K562 (cell line): ENCODE results near the gene DYNLT2. TPM values are rescaled to one million over a fixed set of nuclear protein-coding genes. Genes with fewer than 3 reads are reported as not detected.

Experiments used
- SNRNP70 ChIP-seq: fragments of 200-400 bp; formaldehyde crosslinking; optimal IDR thresholded peaks from 2 replicates; pipeline ENCODE3; 2017; ENCODE audit warnings: low read depth, low read length
- TBP ChIP-seq: optimal IDR thresholded peaks from 2 replicates; pipeline ENCODE3; 2011; ENCODE audit warnings: low read depth, low read length, improper control_type of control experiment
- ZEB2 ChIP-seq: fragments of 450-650 bp; IDR thresholded peaks from 2 replicates; pipeline ENCODE4 v1.6.1; 2016
- ZNF589 ChIP-seq: fragments of 200-800 bp; sonication (Bioruptor generic); IDR thresholded peaks from 2 replicates; pipeline ENCODE4 v1.6.1; 2016; ENCODE audit warnings: low read depth, missing genetic modification characterization, missing compliant biosample characterization
- polyA plus RNA-seq, 8 experiments: library from polyadenylated mRNA; depleted of rRNA in 4 of 8; stranded (reverse) in 5 of 8; unstranded in 3 of 8; fragments of >200 nt; fragmentation: Nextera tagmentation in 2 of 8; fragmentation: Illumina TruSeq in 1 of 8; extraction: Ambion mirVana in 2 of 8; extraction: Trizol in 1 of 8; gene quantifications; 2 replicates each; pipeline versions ENCODE4 v1.2.1 to v1.2.3, GENCODE V29; 2011 to 2014; ENCODE audit warnings: inconsistent platforms in 1 of 8, missing spikeins in 1 of 8
- total RNA-seq, 7 experiments: library from RNA; depleted of rRNA in 6 of 7; stranded (reverse); fragments of >200 nt in 6 of 7; fragmentation: Illumina TruSeq in 2 of 7; extraction: Trizol in 2 of 7; gene quantifications; 2 replicates each; pipeline versions ENCODE4 v1.2.1 to v1.2.3, GENCODE V29; 2011 to 2021; ENCODE audit warnings: low replicate concordance in 1 of 7
- TF ChIP-seq, protein P1 (sequence below), 3 experiments: fragments of 200-800 bp in 1 of 3; fragments of 250-450 bp in 1 of 3; fragments of 450-650 bp in 1 of 3; sonication (Bioruptor Pico) in 1 of 3; sonication (Bioruptor generic) in 1 of 3; formaldehyde crosslinking in 1 of 3; IDR thresholded peaks; 2 replicates each; pipeline versions ENCODE4 v1.6.1 to v1.8.0; 2016 to 2022; ENCODE audit warnings: mild to moderate bottlenecking in 2 of 3, missing genetic modification characterization in 2 of 3, missing compliant biosample characterization in 1 of 3, moderate library complexity in 1 of 3
- TF ChIP-seq, protein P2 (sequence below): sonication (generic); IDR thresholded peaks from 2 replicates; pipeline ENCODE4 v1.6.1; 2016
- TF ChIP-seq, protein P3 (sequence below): IDR thresholded peaks from 2 replicates; pipeline ENCODE4 v1.6.1; 2016; ENCODE audit warnings: missing genetic modification characterization, missing compliant biosample characterization
- TF ChIP-seq, protein P4 (sequence below): IDR thresholded peaks from 2 replicates; pipeline ENCODE4 v1.6.1; 2014; ENCODE audit warnings: antibody characterized with exemption
- TF ChIP-seq, protein P5 (sequence below): sonication (generic); formaldehyde crosslinking; IDR thresholded peaks from 2 replicates; pipeline ENCODE4 v1.8.0; 2022; ENCODE audit warnings: mild to moderate bottlenecking, missing genetic modification reagents
- TF ChIP-seq, protein P6 (sequence below): sonication (generic); formaldehyde crosslinking; IDR thresholded peaks from 2 replicates; pipeline ENCODE4 v1.8.1; 2023; ENCODE audit warnings: mild to moderate bottlenecking, missing genetic modification reagents
- TF ChIP-seq, protein P7 (sequence below): sonication (generic); formaldehyde crosslinking; IDR thresholded peaks from 2 replicates; pipeline ENCODE4 v1.9.0; 2022; ENCODE audit warnings: mild to moderate bottlenecking, missing genetic modification reagents

DYNLT2 gene
- total and polyA plus RNA-seq, 9 of the 15 experiments (the other 6 are each of a cell fraction or from before 2014, with no cell fraction given): 2.0 to 12.8 (median 6.3) TPM

DNA sequence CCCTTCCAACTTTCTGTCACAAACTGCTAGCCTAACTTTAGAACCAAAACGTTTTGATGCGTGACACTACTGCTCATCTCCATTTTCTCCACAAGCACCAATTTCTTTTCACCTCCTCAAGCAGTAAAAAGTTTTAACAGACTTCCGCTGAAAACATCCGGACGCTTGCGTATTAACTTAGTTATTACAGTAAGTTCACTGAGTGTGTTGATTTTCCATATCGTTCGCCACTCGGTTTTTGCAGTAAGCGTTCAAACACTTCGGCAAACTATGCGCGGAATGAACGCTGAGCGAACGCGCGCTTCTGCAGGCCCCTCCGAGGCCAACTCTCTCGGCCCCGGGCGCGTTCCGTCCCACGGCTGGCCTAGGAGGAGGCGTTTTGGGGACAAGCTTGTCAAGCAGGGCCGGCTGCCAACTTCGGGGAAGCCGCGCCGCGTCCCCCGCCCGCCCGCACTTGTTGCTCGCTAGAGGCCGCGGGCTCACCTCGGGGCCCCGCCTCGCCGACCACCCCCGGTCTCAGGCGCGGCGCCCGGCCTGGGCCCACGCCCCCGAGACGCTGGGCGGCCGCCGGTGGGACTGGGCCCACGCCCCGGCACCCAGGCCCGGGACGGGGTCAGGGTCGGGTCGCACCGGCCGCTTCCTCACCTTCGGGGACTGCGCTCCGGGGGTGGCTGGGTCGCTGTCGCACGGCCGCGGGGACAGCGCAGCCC lies 28.0 kb downstream of the DYNLT2 start (continued):
- TF ChIP-seq, protein P1, sequence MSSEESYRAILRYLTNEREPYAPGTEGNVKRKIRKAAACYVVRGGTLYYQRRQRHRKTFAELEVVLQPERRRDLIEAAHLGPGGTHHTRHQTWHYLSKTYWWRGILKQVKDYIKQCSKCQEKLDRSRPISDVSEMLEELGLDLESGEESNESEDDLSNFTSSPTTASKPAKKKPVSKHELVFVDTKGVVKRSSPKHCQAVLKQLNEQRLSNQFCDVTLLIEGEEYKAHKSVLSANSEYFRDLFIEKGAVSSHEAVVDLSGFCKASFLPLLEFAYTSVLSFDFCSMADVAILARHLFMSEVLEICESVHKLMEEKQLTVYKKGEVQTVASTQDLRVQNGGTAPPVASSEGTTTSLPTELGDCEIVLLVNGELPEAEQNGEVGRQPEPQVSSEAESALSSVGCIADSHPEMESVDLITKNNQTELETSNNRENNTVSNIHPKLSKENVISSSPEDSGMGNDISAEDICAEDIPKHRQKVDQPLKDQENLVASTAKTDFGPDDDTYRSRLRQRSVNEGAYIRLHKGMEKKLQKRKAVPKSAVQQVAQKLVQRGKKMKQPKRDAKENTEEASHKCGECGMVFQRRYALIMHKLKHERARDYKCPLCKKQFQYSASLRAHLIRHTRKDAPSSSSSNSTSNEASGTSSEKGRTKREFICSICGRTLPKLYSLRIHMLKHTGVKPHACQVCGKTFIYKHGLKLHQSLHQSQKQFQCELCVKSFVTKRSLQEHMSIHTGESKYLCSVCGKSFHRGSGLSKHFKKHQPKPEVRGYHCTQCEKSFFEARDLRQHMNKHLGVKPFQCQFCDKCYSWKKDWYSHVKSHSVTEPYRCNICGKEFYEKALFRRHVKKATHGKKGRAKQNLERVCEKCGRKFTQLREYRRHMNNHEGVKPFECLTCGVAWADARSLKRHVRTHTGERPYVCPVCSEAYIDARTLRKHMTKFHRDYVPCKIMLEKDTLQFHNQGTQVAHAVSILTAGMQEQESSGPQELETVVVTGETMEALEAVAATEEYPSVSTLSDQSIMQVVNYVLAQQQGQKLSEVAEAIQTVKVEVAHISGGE (CRISPR knock-in tag; IDR thresholded peaks at IDR 0.05): no peak
- TF ChIP-seq, protein P2, sequence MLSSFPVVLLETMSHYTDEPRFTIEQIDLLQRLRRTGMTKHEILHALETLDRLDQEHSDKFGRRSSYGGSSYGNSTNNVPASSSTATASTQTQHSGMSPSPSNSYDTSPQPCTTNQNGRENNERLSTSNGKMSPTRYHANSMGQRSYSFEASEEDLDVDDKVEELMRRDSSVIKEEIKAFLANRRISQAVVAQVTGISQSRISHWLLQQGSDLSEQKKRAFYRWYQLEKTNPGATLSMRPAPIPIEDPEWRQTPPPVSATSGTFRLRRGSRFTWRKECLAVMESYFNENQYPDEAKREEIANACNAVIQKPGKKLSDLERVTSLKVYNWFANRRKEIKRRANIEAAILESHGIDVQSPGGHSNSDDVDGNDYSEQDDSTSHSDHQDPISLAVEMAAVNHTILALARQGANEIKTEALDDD: no peak
- TF ChIP-seq TBP (no peak), ZNF589 (CRISPR knock-in tag) (no peak), SNRNP70 (no peak), ZEB2 (no peak; the same call in 1 of the 2 replicates)
- TF ChIP-seq, protein P3, sequence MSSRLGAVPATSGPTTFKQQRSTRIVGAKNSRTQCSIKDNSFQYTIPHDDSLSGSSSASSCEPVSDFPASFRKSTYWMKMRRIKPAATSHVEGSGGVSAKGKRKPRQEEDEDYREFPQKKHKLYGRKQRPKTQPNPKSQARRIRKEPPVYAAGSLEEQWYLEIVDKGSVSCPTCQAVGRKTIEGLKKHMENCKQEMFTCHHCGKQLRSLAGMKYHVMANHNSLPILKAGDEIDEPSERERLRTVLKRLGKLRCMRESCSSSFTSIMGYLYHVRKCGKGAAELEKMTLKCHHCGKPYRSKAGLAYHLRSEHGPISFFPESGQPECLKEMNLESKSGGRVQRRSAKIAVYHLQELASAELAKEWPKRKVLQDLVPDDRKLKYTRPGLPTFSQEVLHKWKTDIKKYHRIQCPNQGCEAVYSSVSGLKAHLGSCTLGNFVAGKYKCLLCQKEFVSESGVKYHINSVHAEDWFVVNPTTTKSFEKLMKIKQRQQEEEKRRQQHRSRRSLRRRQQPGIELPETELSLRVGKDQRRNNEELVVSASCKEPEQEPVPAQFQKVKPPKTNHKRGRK (tag): no peak
- TF ChIP-seq, protein P4, sequence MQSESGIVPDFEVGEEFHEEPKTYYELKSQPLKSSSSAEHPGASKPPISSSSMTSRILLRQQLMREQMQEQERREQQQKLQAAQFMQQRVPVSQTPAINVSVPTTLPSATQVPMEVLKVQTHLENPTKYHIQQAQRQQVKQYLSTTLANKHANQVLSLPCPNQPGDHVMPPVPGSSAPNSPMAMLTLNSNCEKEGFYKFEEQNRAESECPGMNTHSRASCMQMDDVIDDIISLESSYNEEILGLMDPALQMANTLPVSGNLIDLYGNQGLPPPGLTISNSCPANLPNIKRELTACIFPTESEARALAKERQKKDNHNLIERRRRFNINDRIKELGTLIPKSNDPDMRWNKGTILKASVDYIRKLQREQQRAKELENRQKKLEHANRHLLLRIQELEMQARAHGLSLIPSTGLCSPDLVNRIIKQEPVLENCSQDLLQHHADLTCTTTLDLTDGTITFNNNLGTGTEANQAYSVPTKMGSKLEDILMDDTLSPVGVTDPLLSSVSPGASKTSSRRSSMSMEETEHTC: no peak
- TF ChIP-seq, protein P5, sequence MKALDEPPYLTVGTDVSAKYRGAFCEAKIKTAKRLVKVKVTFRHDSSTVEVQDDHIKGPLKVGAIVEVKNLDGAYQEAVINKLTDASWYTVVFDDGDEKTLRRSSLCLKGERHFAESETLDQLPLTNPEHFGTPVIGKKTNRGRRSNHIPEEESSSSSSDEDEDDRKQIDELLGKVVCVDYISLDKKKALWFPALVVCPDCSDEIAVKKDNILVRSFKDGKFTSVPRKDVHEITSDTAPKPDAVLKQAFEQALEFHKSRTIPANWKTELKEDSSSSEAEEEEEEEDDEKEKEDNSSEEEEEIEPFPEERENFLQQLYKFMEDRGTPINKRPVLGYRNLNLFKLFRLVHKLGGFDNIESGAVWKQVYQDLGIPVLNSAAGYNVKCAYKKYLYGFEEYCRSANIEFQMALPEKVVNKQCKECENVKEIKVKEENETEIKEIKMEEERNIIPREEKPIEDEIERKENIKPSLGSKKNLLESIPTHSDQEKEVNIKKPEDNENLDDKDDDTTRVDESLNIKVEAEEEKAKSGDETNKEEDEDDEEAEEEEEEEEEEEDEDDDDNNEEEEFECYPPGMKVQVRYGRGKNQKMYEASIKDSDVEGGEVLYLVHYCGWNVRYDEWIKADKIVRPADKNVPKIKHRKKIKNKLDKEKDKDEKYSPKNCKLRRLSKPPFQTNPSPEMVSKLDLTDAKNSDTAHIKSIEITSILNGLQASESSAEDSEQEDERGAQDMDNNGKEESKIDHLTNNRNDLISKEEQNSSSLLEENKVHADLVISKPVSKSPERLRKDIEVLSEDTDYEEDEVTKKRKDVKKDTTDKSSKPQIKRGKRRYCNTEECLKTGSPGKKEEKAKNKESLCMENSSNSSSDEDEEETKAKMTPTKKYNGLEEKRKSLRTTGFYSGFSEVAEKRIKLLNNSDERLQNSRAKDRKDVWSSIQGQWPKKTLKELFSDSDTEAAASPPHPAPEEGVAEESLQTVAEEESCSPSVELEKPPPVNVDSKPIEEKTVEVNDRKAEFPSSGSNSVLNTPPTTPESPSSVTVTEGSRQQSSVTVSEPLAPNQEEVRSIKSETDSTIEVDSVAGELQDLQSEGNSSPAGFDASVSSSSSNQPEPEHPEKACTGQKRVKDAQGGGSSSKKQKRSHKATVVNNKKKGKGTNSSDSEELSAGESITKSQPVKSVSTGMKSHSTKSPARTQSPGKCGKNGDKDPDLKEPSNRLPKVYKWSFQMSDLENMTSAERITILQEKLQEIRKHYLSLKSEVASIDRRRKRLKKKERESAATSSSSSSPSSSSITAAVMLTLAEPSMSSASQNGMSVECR: peak; percentile 69
- TF ChIP-seq, protein P6, sequence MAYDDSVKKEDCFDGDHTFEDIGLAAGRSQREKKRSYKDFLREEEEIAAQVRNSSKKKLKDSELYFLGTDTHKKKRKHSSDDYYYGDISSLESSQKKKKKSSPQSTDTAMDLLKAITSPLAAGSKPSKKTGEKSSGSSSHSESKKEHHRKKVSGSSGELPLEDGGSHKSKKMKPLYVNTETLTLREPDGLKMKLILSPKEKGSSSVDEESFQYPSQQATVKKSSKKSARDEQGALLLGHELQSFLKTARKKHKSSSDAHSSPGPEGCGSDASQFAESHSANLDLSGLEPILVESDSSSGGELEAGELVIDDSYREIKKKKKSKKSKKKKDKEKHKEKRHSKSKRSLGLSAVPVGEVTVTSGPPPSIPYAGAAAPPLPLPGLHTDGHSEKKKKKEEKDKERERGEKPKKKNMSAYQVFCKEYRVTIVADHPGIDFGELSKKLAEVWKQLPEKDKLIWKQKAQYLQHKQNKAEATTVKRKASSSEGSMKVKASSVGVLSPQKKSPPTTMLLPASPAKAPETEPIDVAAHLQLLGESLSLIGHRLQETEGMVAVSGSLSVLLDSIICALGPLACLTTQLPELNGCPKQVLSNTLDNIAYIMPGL: no peak
- TF ChIP-seq, protein P7, sequence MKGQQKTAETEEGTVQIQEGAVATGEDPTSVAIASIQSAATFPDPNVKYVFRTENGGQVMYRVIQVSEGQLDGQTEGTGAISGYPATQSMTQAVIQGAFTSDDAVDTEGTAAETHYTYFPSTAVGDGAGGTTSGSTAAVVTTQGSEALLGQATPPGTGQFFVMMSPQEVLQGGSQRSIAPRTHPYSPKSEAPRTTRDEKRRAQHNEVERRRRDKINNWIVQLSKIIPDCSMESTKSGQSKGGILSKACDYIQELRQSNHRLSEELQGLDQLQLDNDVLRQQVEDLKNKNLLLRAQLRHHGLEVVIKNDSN (CRISPR knock-in tag): no peak
